Upper lobe of left lung (tissue), 4 donors: Measurements from ENCODE around the gene RCC2.

Experiments used
- CTCF ChIP-seq, 6 experiments: fragments of 450-650 bp in 4 of 6; fragments of 200-600 bp in 2 of 6; sonication (generic) in 2 of 6; IDR thresholded peaks; one replicate each; pipeline ENCODE4 v1.5.1; 2016 to 2019; ENCODE audit warnings: antibody characterized with exemption in 6 of 6
- EP300 ChIP-seq, 4 donors: sonication (generic); formaldehyde crosslinking; IDR thresholded peaks; one replicate each; pipeline ENCODE4 v1.5.1; 2017; ENCODE audit warnings: antibody characterized with exemption in 4 of 4, control low read depth in 2 of 4
- POLR2A ChIP-seq, 4 donors: fragments of 450-650 bp; IDR thresholded peaks; one replicate each; pipeline ENCODE4 v1.5.1; 2016 to 2017; ENCODE audit warnings: antibody characterized with exemption in 4 of 4, mild to moderate bottlenecking in 2 of 4
- POLR2AphosphoS5 ChIP-seq, 2 donors: sonication (generic); formaldehyde crosslinking; IDR thresholded peaks; one replicate each; pipeline ENCODE4 v1.5.1; 2017; ENCODE audit warnings: antibody characterized with exemption in 2 of 2

GRCh38 chr1:17465228-17465627 is 25.8 kb upstream of the RCC2 start:
- TF ChIP-seq CTCF (IDR thresholded peaks at IDR 0.05), result no peak
- TF ChIP-seq POLR2AphosphoS5 (IDR thresholded peaks at IDR 0.05), result no peak
- TF ChIP-seq POLR2A (IDR thresholded peaks at IDR 0.05), result no peak
- no peak for TF ChIP-seq EP300 (IDR thresholded peaks at IDR 0.05)
